ENCODE results near the gene NT5E. TPM values are rescaled to one million over a fixed set of nuclear protein-coding genes. Genes with fewer than 3 reads are reported as not detected.

Gene NT5E
- total RNA-seq, 2 experiments from 2014 or later: not detected

DNA sequence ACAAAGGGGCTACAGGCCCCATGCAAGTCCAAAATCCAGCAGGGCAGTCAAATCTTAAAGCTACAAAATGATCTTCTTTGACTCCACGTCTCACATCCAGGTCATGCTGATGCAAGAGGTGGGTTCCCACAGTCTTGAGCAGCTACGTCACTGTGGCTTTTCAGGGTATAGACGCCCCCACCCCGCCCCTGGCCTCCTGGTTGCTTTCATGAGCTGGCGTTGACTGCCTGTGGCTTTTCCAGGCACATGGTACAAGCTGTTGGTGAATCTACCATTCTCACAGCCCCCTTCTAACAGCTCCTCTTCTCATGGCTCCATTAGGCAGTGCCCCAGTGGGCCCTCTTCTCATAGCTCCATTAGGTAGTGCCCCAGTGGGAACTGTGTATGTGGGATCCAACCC lies 47.0 kb downstream of the NT5E start:
- ChIA-PET CTCF (ENCODE audit: unreplicated experiment) (no interaction called here), POLR2A (interaction anchor here (0.8 kb wide), 2 partner anchors 34 to 147 kb away, joined by 3 read pairs; no protein-coding TSS in a partner anchor)
- Histone ChIP-seq H3K27ac (ENCODE audit: low read depth, low read length, poor library complexity, severe bottlenecking) (no peak overlapping the region), H2AFZ (ENCODE audit: low read length) (no peak overlapping the region), H3K9me3 (ENCODE audit: low read length) (no peaks in the 10 kb centered on the region), H3K4me1 (ENCODE audit: insufficient read depth, low read length, poor library complexity, severe bottlenecking) (no peaks in the 10 kb centered on the region), H3K4me3 (ENCODE audit: low read depth, low read length, poor library complexity, severe bottlenecking) (no peak overlapping the region), H4K20me1 (ENCODE audit: insufficient read depth, low read length) (no peaks in the 10 kb centered on the region), H3K4me2 (ENCODE audit: low read length) (no peak overlapping the region), H3K79me2 (ENCODE audit: insufficient read depth, low read depth, low read length) (no peaks in the 10 kb centered on the region), H3K36me3 (ENCODE audit: insufficient read depth, low read length) (no peaks in the 10 kb centered on the region), H3K9me2 (ENCODE audit: insufficient read depth, low read length) (no peaks in the 10 kb centered on the region; the same call in 1 of the 2 replicates)
- no peak for TF ChIP-seq EZH2phosphoT487 (IDR thresholded peaks at IDR 0.05; ENCODE audit: borderline replicate concordance, low read depth, low read length)
- TF ChIP-seq, protein P1, sequence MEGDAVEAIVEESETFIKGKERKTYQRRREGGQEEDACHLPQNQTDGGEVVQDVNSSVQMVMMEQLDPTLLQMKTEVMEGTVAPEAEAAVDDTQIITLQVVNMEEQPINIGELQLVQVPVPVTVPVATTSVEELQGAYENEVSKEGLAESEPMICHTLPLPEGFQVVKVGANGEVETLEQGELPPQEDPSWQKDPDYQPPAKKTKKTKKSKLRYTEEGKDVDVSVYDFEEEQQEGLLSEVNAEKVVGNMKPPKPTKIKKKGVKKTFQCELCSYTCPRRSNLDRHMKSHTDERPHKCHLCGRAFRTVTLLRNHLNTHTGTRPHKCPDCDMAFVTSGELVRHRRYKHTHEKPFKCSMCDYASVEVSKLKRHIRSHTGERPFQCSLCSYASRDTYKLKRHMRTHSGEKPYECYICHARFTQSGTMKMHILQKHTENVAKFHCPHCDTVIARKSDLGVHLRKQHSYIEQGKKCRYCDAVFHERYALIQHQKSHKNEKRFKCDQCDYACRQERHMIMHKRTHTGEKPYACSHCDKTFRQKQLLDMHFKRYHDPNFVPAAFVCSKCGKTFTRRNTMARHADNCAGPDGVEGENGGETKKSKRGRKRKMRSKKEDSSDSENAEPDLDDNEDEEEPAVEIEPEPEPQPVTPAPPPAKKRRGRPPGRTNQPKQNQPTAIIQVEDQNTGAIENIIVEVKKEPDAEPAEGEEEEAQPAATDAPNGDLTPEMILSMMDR (conservative IDR thresholded peaks at IDR 0.05; ENCODE audit: low read length): no peak
- intact Hi-C loops (cut with micrococcal nuclease; ENCODE audit: unreplicated experiment): loop anchor here (1.0 kb wide), 1 partner anchor 13 kb away; no protein-coding TSS in a partner anchor
- BruUV-seq (replicated peaks): no TSS peak
- no peak for DNase-seq (ENCODE audit: low spot score)

DNA sequence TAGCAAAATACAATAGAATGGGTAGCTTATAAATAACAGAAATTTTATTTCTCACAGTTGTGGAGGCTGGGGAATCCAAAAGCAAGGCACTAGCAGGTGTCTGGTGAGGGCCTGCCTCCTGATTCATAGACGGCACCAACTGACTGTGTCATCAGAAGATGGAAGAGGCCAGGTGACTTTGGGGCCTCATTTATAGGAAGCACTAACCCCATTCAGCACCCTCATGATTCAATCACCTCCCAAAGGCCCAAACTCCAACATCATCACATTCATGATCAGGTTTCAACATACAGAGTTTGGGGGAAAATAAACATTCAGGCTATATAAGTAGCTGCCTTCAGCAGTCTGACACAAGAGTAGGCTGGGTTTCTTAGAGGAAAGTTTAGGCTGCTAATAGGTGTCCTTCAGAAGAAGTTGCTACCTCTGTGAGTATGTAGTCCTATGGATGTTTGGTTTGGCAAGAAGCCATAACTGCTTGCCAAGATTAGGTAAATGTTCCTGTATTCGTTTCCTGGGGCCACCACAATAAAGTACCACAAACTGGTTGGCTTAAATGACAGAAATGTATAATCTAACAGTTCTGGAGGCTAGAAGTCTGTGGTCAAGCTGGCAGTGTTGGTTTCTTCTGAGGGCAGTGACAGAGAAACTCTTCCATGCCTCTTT lies 48.8 kb downstream of the NT5E start:
- ChIA-PET POLR2A (interaction anchor here (0.5 kb wide), 1 partner anchor 147 kb away, joined by 3 read pairs; no protein-coding TSS in a partner anchor), CTCF (ENCODE audit: unreplicated experiment) (no interaction called here)
- H3K79me2 ChIP-seq (ENCODE audit: insufficient read depth, low read depth, low read length): no peaks in the 10 kb centered on the region
- no peaks in the 10 kb centered on the region for H3K4me1 ChIP-seq (ENCODE audit: insufficient read depth, low read length, poor library complexity, severe bottlenecking)
- no peaks in the 10 kb centered on the region for H3K9me3 ChIP-seq (ENCODE audit: low read length)
- H2AFZ ChIP-seq (ENCODE audit: low read length): no peak overlapping the region
- no peak overlapping the region for H3K27ac ChIP-seq (ENCODE audit: low read depth, low read length, poor library complexity, severe bottlenecking)
- no peak for DNase-seq (ENCODE audit: low spot score)
- no peak for TF ChIP-seq EZH2phosphoT487 (IDR thresholded peaks at IDR 0.05; ENCODE audit: borderline replicate concordance, low read depth, low read length)
- TF ChIP-seq, protein P1 (conservative IDR thresholded peaks at IDR 0.05; ENCODE audit: low read length): no peak
- no peaks in the 10 kb centered on the region for H4K20me1 ChIP-seq (ENCODE audit: insufficient read depth, low read length)
- H3K36me3 ChIP-seq (ENCODE audit: insufficient read depth, low read length): no peaks in the 10 kb centered on the region
- intact Hi-C loops (cut with micrococcal nuclease; ENCODE audit: unreplicated experiment): no loop called here
- H3K4me3 ChIP-seq (ENCODE audit: low read depth, low read length, poor library complexity, severe bottlenecking): no peak overlapping the region
- no peaks in the 10 kb centered on the region; the same call in 1 of the 2 replicates for H3K9me2 ChIP-seq (ENCODE audit: insufficient read depth, low read length)
- BruUV-seq (replicated peaks): no TSS peak
- H3K4me2 ChIP-seq (ENCODE audit: low read length): no peak overlapping the region

DNA sequence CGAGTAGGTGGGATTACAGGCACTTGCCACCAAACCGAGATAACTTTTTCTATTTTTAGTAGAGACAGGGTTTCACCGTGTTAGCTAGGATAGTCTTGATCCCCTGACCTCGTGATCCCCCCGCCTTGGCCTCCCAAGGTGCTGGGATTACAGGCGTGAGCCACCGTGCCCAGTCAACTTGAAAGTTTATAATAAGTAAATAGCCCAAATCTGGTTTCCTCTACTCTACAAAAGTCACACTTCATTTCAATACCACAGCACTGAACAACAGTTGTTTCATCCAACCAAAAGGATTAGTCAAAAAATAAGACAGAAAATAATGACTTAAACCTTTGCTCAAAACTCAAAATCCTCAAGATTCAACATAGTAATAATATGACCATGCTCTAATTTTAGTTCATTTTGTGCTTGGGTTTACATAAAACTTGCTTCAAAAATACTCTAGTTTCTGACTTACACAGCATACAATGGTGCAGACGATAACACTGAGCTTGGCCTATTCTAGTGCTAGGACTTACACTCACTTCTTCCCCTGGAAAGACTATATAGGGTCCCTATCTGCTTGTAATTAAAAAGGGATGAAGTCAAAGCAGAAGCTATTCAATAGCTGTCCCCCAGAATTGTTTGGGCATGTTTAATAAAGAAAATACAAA lies 56.7 kb downstream of the NT5E start:
- Histone ChIP-seq H3K9me2 (ENCODE audit: insufficient read depth, low read length) (no peaks in the 10 kb centered on the region), H3K4me1 (ENCODE audit: insufficient read depth, low read length, poor library complexity, severe bottlenecking) (no peaks in the 10 kb centered on the region), H4K20me1 (ENCODE audit: insufficient read depth, low read length) (no peaks in the 10 kb centered on the region), H3K4me2 (ENCODE audit: low read length) (no peak overlapping the region), H3K4me3 (ENCODE audit: low read depth, low read length, poor library complexity, severe bottlenecking) (no peak overlapping the region), H3K9me3 (ENCODE audit: low read length) (no peaks in the 10 kb centered on the region), H3K27ac (ENCODE audit: low read depth, low read length, poor library complexity, severe bottlenecking) (no peak overlapping the region), H2AFZ (ENCODE audit: low read length) (no peak overlapping the region), H3K79me2 (ENCODE audit: insufficient read depth, low read depth, low read length) (no peaks in the 10 kb centered on the region), H3K36me3 (ENCODE audit: insufficient read depth, low read length) (peaks cover 35% of the 10 kb centered on the region)
- CTCF ChIA-PET (ENCODE audit: unreplicated experiment): no interaction called here
- POLR2A ChIA-PET: interaction anchor here (0.6 to 1.4 kb wide), 2 partner anchors 14 to 27 kb away, joined by 3 read pairs; no protein-coding TSS in a partner anchor
- DNase-seq (ENCODE audit: low spot score): no peak
- BruUV-seq (replicated peaks): no TSS peak
- no peak for TF ChIP-seq EZH2phosphoT487 (IDR thresholded peaks at IDR 0.05; ENCODE audit: borderline replicate concordance, low read depth, low read length)
- TF ChIP-seq, protein P1 (conservative IDR thresholded peaks at IDR 0.05; ENCODE audit: low read length): no peak
- intact Hi-C loops (cut with micrococcal nuclease; ENCODE audit: unreplicated experiment): no loop called here
